Endothelial cell of umbilical vein (primary cell): ENCODE measurements around the gene ZNF423.

Experiments used
- CTCF ChIP-seq, 2 donors: IDR thresholded peaks; 1 replicate in 1 of 2; 2 replicates in 1 of 2; pipeline ENCODE4 v1.5.1; 2011; ENCODE audit warnings: low read length in 2 of 2, mild to moderate bottlenecking in 2 of 2, moderate library complexity in 2 of 2, control low read depth in 1 of 2, inconsistent platforms in 1 of 2, low read depth in 1 of 2; ENCODE audit not compliant: insufficient read depth in 1 of 2; ENCODE audit errors: extremely low read depth in 1 of 2
- EZH2 ChIP-seq: IDR thresholded peaks from 2 replicates; pipeline ENCODE4 v1.6.1; 2012; ENCODE audit warnings: borderline replicate concordance, low read depth, mild to moderate bottlenecking, moderate library complexity, low read length, inconsistent platforms; ENCODE audit not compliant: severe bottlenecking
- JUN ChIP-seq: IDR thresholded peaks from 2 replicates; pipeline ENCODE4 v1.6.1; 2011; ENCODE audit warnings: borderline replicate concordance, low read depth; ENCODE audit not compliant: insufficient read length, insufficient read depth
- MAX ChIP-seq: IDR thresholded peaks from 2 replicates; pipeline ENCODE4 v1.6.1; 2011; ENCODE audit not compliant: insufficient read depth, insufficient read length
- POLR2A ChIP-seq: IDR thresholded peaks from 2 replicates; pipeline ENCODE4 v1.6.1; 2012; ENCODE audit warnings: low read depth, mild to moderate bottlenecking, control low read depth, low read length
- POLR2AphosphoS5 ChIP-seq: IDR thresholded peaks from 2 replicates; pipeline ENCODE4 v1.6.1; 2012; ENCODE audit warnings: low read depth, mild to moderate bottlenecking, control low read depth, low read length, moderate library complexity; ENCODE audit not compliant: insufficient read depth

- TF ChIP-seq POLR2AphosphoS5: no peak
- TF ChIP-seq JUN: no peak
- no peak for TF ChIP-seq EZH2
- no peak for TF ChIP-seq POLR2A
- TF ChIP-seq CTCF (IDR thresholded peaks at IDR 0.05; ENCODE audit: extremely low read depth in 1 of 2, insufficient read depth in 1 of 2, low read depth in 1 of 2, low read length in 2 of 2): no peak
- no peak for TF ChIP-seq MAX
These were observed 253.5 kb downstream of the ZNF423 start for GRCh38 chr16:49602201-49602975.
